Kidney (tissue), 14 donors: Measurements from ENCODE around the gene GAMT. TPM values are rescaled to one million over a fixed set of nuclear protein-coding genes. Genes with fewer than 3 reads are reported as not detected.

Experiments used
- DNase-seq, 5 donors: peaks; one replicate each; pipeline ENCODE4 v3.0.0-alpha.2; 2013 to 2020
- FAIRE-seq: peaks from 2 replicates; lab custom pipeline; 2012; peaks lifted over from hg19 to GRCh38; lab: Jason Lieb, UNC
- H3K27ac ChIP-seq, 2 donors: one replicate each; pipeline ENCODE4 v1.7.0; 2013; ENCODE audit warnings: low read depth in 2 of 2, low read length in 2 of 2, inconsistent platforms in 1 of 2
- H3K27me3 ChIP-seq: one replicate; pipeline ENCODE4 v1.7.1; 2013; ENCODE audit warnings: low read length, inconsistent platforms; ENCODE audit not compliant: control insufficient read depth, insufficient read depth
- H3K36me3 ChIP-seq, 3 donors: one replicate each; pipeline versions ENCODE4 v1.7.0 to v1.7.1; 2013; ENCODE audit warnings: low read length in 3 of 3, control low read depth in 1 of 3, inconsistent platforms in 1 of 3; ENCODE audit not compliant: insufficient read depth in 3 of 3, control insufficient read depth in 2 of 3
- H3K4me1 ChIP-seq, 3 donors: one replicate each; pipeline versions ENCODE4 v1.7.0 to v1.7.1; 2013; ENCODE audit warnings: low read length in 3 of 3, inconsistent platforms in 1 of 3, low read depth in 1 of 3; ENCODE audit not compliant: control insufficient read depth in 2 of 3, insufficient read depth in 2 of 3
- H3K4me3 ChIP-seq, 3 donors: one replicate each; pipeline versions ENCODE4 v1.7.0 to v1.8.1; 2013; ENCODE audit warnings: low read length in 3 of 3, control low read depth in 1 of 3, inconsistent platforms in 1 of 3
- H3K9ac ChIP-seq, 3 donors: one replicate each; pipeline versions ENCODE4 v1.7.0 to v1.7.1; 2013; ENCODE audit warnings: low read length in 3 of 3, control low read depth in 1 of 3, inconsistent platforms in 1 of 3
- H3K9me3 ChIP-seq, 3 donors: one replicate each; pipeline versions ENCODE4 v1.7.0 to v1.7.1; 2013; ENCODE audit warnings: low read length in 3 of 3, control low read depth in 1 of 3, inconsistent platforms in 1 of 3; ENCODE audit not compliant: control insufficient read depth in 2 of 3, insufficient read depth in 1 of 3
- intact Hi-C: fragments of 100-400 bp; cut with DNase I; formaldehyde crosslinking; loops from one replicate; pipeline ENCODE4 v1.11.1; 2022
- polyA plus RNA-seq: library from polyadenylated mRNA; stranded (reverse); fragments of 350-450 nt; fragmentation: Illumina TruSeq; extraction: RNeasy Lipid Tissue Mini Kit (QIAGEN cat#74804); gene quantifications from one replicate; pipeline ENCODE4 v1.2.3, GENCODE V29; 2014; ENCODE audit warnings: low read depth, low replicate concordance; ENCODE audit not compliant: insufficient read depth
- total RNA-seq: library from RNA; stranded (reverse); fragmentation: NEBNext Ultra II Directional; extraction: Animal tissue kit (Norgen Biotek cat#: 25700); gene quantifications from one replicate; pipeline ENCODE4 v1.2.1, GENCODE V29; 2021
- TF ChIP-seq, protein P1 (sequence below): IDR thresholded peaks from 3 replicates; pipeline ENCODE4 v1.5.1; 2012; ENCODE audit warnings: mild to moderate bottlenecking, moderate library complexity, borderline replicate concordance; ENCODE audit not compliant: insufficient read depth; ENCODE audit errors: extremely low read depth
- donor health status: control.
- donor health status: control.
- donor health status: control.
- donor health status: control.
- donor health status: control.
- donor health status: DM: yes; HTN: yes; CAD: no.
- donor health status: Normal renal cell carcinoma (clear cell type).

GAMT gene
- total and polyA plus RNA-seq, 2 donors from 2014 or later = 16.3 to 209 TPM

- Histone ChIP-seq H3K36me3 (peaks cover 0 to 41% (median 20%) of the 10 kb centered on the region in 3 donors), H3K27me3 (no peaks in the 10 kb centered on the region), H3K9ac (no peak overlapping the region), H3K4me3 (no peak overlapping the region), H3K27ac (no peak overlapping the region), H3K4me1 (peaks cover 0 to 27% (median 25%) of the 10 kb centered on the region in 3 donors), H3K9me3 (no peaks in the 10 kb centered on the region)
- DNase-seq = no peak
- intact Hi-C loops = no loop called here
- TF ChIP-seq, protein P1, sequence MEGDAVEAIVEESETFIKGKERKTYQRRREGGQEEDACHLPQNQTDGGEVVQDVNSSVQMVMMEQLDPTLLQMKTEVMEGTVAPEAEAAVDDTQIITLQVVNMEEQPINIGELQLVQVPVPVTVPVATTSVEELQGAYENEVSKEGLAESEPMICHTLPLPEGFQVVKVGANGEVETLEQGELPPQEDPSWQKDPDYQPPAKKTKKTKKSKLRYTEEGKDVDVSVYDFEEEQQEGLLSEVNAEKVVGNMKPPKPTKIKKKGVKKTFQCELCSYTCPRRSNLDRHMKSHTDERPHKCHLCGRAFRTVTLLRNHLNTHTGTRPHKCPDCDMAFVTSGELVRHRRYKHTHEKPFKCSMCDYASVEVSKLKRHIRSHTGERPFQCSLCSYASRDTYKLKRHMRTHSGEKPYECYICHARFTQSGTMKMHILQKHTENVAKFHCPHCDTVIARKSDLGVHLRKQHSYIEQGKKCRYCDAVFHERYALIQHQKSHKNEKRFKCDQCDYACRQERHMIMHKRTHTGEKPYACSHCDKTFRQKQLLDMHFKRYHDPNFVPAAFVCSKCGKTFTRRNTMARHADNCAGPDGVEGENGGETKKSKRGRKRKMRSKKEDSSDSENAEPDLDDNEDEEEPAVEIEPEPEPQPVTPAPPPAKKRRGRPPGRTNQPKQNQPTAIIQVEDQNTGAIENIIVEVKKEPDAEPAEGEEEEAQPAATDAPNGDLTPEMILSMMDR = no peak
- FAIRE-seq = no peak
Observed at GRCh38 chr19:1426736-1427135, 25.4 kb upstream of the GAMT start.

DNA sequence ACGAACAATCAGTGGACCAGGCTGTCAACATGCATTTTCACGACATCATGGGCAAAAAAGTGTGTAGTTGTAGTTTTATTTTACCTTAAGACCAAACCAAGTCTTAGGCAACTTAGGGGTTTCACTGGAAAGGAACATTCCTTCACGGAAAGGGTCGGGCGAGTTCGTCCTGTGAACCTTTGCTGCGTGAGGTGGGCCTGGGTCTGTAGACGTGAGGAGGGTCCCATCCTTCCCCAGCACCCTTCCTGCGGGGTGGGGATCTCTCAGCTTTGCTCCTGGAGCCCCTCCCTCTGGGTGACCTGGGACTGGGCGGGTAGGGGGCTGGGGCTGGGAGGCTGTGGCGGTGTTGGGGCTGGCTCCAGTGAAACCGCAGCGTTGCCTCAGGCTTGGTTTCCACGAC lies 24.6 kb upstream of the GAMT start:
- TF ChIP-seq, protein P1 = no peak
- Histone ChIP-seq H3K9me3 (no peaks in the 10 kb centered on the region), H3K9ac (no peak overlapping the region), H3K4me3 (no peak overlapping the region), H3K4me1 (peaks cover 0 to 27% (median 25%) of the 10 kb centered on the region in 3 donors), H3K27ac (no peak overlapping the region), H3K27me3 (no peaks in the 10 kb centered on the region), H3K36me3 (peaks cover 0 to 44% (median 19%) of the 10 kb centered on the region in 3 donors)
- DNase-seq (no peak), FAIRE-seq (no peak)
- intact Hi-C loops = no loop called here

DNA sequence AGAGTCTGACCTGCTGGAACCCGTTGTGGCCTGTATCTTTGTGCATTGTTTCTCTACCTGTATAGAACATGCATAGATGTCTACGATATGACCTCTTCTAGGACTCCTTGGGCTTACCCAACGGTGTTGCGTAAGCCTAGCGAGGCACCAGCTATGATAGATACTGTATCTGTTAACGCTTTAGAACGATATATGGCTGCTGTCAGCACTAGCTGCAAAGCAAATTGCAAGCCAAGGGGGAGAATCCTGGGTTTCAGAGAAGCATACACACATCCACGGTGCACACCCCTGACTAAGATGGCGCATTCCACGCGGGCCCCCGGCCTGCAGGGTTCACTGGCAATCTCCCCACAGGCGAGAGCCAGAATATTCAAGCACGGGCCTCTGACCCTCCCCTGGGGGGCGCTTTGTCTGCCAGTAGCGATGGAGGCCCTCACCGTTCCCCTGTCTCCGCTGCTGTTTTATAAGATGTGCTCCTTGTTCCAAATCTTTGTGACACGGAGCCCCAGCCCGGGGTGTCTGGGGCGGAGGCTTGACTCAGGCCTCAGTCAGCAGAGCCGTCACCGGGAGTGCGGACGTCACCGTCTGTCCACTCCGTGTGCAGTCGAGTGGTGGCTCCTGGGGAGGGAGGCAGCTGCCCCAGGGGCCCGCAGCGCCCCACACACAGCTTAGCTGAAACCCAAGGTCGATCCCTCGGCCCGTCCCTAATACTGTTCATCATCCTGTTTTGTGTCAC lies 23.9 kb upstream of the GAMT start:
- no peak overlapping the region for H3K27ac ChIP-seq
- FAIRE-seq = no peak
- H3K9me3 ChIP-seq = no peaks in the 10 kb centered on the region
- H3K4me1 ChIP-seq = peaks cover 0 to 27% (median 25%) of the 10 kb centered on the region in 3 donors
- no peak for DNase-seq
- no peak overlapping the region for H3K9ac ChIP-seq
- no peak overlapping the region for H3K4me3 ChIP-seq
- TF ChIP-seq, protein P1 = no peak
- H3K27me3 ChIP-seq = no peaks in the 10 kb centered on the region
- peaks cover 4 to 50% (median 22%) of the 10 kb centered on the region in 3 donors for H3K36me3 ChIP-seq
- intact Hi-C loops = no loop called here
